Epidermal melanocyte (primary cell): Measurements from ENCODE around the gene ADGRF5.

ENCODE experiments used
- DNase-seq: peaks from one replicate; pipeline ENCODE4 v3.0.0; 2011; ENCODE audit warnings: low spot score; ENCODE audit not compliant: insufficient read length

The ADGRF5 gene

GRCh38 chr6:46821458-46821881 is 100.3 kb downstream of the ADGRF5 start:
- DNase-seq, result no peak

- DNase-seq, result no peak
Observed at GRCh38 chr6:46819561-46819960, 102.2 kb downstream of the ADGRF5 start.

GRCh38 chr6:46816626-46817025 is 105.1 kb downstream of the ADGRF5 start:
- no peak for DNase-seq

GRCh38 chr6:46815130-46815529 is 106.6 kb downstream of the ADGRF5 start:
- no peak for DNase-seq

DNA sequence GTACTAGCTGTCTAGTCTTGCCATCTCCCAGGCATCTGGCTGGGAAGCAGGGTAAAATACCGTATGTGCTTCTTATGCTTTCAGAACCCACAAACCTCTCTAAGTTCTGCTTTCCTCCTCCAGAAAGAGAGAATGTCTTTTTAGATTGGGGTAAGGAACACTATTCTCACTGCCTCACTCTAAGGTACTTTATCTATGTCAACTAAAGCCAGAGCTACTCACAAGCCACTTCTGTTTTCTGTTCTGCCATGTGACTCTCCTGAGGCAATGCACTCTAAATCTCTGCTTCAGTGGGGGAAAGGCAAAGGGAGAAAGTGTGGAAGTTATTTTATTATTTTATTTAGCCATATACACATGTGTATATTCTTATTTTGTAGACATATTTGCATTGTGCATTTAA is 112.9 kb downstream of the ADGRF5 start:
- no peak for DNase-seq
